ENCODE data around the gene MSRB3. TPM values are rescaled to one million over a fixed set of nuclear protein-coding genes. Genes with fewer than 3 reads are reported as not detected.

MSRB3 gene
- total and polyA plus RNA-seq, 2 donors (not counting 1 experiment from before 2014, with no cell fraction given) = not detected

GRCh38 chr12:65496617-65497016 is 218.1 kb downstream of the MSRB3 start:
- H3K4me2 ChIP-seq (replicated peaks; ENCODE audit: low read depth, low read length, poor library complexity, severe bottlenecking) = no peak overlapping the region
- 43% methylated on average over 2 of the region's 2 CpGs for WGBS (ENCODE audit: insufficient coverage)
- H3K9ac ChIP-seq (ENCODE audit: low read length) = no peak overlapping the region
- TF ChIP-seq CTCF (IDR thresholded peaks at IDR 0.05) (no peak), EZH2 (IDR thresholded peaks at IDR 0.05; ENCODE audit: borderline replicate concordance, insufficient read depth, low read depth, low read length, poor library complexity, severe bottlenecking) (no peak)
- ChIA-PET CTCF (no interaction called here), POLR2A (no interaction called here)
- no peaks in the 10 kb centered on the region for H3K9me3 ChIP-seq (ENCODE audit: control extremely low read depth in 1 of 3, control insufficient read depth in 2 of 3, insufficient read depth in 1 of 3, low read length in 2 of 3)
- ATAC-seq (ENCODE audit: low read depth) = no peak
- H4K20me1 ChIP-seq (ENCODE audit: control insufficient read depth, insufficient read depth, low read length, poor library complexity, severe bottlenecking) = no peaks in the 10 kb centered on the region
- H3K27ac ChIP-seq (ENCODE audit: low read length in 2 of 2) = no peak overlapping the region
- no peaks in the 10 kb centered on the region for H3K79me2 ChIP-seq (ENCODE audit: control insufficient read depth, insufficient read depth, low read length)
- H3K36me3 ChIP-seq (replicated peaks in 1 of 2; ENCODE audit: control extremely low read depth in 1 of 2, control insufficient read depth in 1 of 2, extremely low read depth in 1 of 2, insufficient read depth in 2 of 2, low read length in 1 of 2) = no peaks in the 10 kb centered on the region
- no peaks in the 10 kb centered on the region for H3K27me3 ChIP-seq (replicated peaks in 1 of 4; ENCODE audit: control extremely low read depth in 1 of 4, control insufficient read depth in 3 of 4, insufficient read depth in 4 of 4, low read length in 3 of 4)
- no peak overlapping the region for H3K4me3 ChIP-seq (ENCODE audit: control extremely low read depth in 1 of 5, extremely low read depth in 1 of 5, insufficient read depth in 1 of 5, low read depth in 2 of 5, low read length in 4 of 5)
- intact Hi-C loops (cut with micrococcal nuclease) = no loop called here
- H3K27ac Mint-ChIP-seq = no peak overlapping the region
- H3K9me3 Mint-ChIP-seq (ENCODE audit: insufficient read depth) = no peaks in the 10 kb centered on the region
- H2AFZ ChIP-seq (ENCODE audit: insufficient read depth, low read depth, low read length, poor library complexity, severe bottlenecking) = no peak overlapping the region
- no peak overlapping the region for H3K4me3 Mint-ChIP-seq
- H3K4me1 ChIP-seq (ENCODE audit: control insufficient read depth in 2 of 2, insufficient read depth in 2 of 2, low read length in 2 of 2) = no peaks in the 10 kb centered on the region
- H3K27me3 Mint-ChIP-seq = no peaks in the 10 kb centered on the region
- no peaks in the 10 kb centered on the region for H3K4me1 Mint-ChIP-seq
- no peak for DNase-seq

GRCh38 chr12:65497660-65498059 is 219.2 kb downstream of the MSRB3 start:
- Mint-ChIP-seq H3K4me3 (no peak overlapping the region), H3K27me3 (no peaks in the 10 kb centered on the region), H3K9me3 (ENCODE audit: insufficient read depth) (no peaks in the 10 kb centered on the region), H3K4me1 (no peaks in the 10 kb centered on the region), H3K27ac (no peak overlapping the region)
- H3K79me2 ChIP-seq (ENCODE audit: control insufficient read depth, insufficient read depth, low read length) = no peaks in the 10 kb centered on the region
- CTCF ChIA-PET = no interaction called here
- H3K9ac ChIP-seq (ENCODE audit: low read length) = no peak overlapping the region
- H3K27ac ChIP-seq (ENCODE audit: low read length in 2 of 2) = no peak overlapping the region
- POLR2A ChIA-PET = no interaction called here
- no peaks in the 10 kb centered on the region for H3K9me3 ChIP-seq (ENCODE audit: control extremely low read depth in 1 of 3, control insufficient read depth in 2 of 3, insufficient read depth in 1 of 3, low read length in 2 of 3)
- no peak overlapping the region for H3K4me3 ChIP-seq (ENCODE audit: control extremely low read depth in 1 of 5, extremely low read depth in 1 of 5, insufficient read depth in 1 of 5, low read depth in 2 of 5, low read length in 4 of 5)
- H2AFZ ChIP-seq (ENCODE audit: insufficient read depth, low read depth, low read length, poor library complexity, severe bottlenecking) = no peak overlapping the region
- DNase-seq = no peak
- no peak for ATAC-seq (ENCODE audit: low read depth)
- intact Hi-C loops (cut with micrococcal nuclease) = no loop called here
- H3K27me3 ChIP-seq (replicated peaks in 1 of 4; ENCODE audit: control extremely low read depth in 1 of 4, control insufficient read depth in 3 of 4, insufficient read depth in 4 of 4, low read length in 3 of 4) = no peaks in the 10 kb centered on the region
- no peaks in the 10 kb centered on the region for H3K36me3 ChIP-seq (replicated peaks in 1 of 2; ENCODE audit: control extremely low read depth in 1 of 2, control insufficient read depth in 1 of 2, extremely low read depth in 1 of 2, insufficient read depth in 2 of 2, low read length in 1 of 2)
- no peak for TF ChIP-seq CTCF (IDR thresholded peaks at IDR 0.05)
- no peak for TF ChIP-seq EZH2 (IDR thresholded peaks at IDR 0.05; ENCODE audit: borderline replicate concordance, insufficient read depth, low read depth, low read length, poor library complexity, severe bottlenecking)
- H4K20me1 ChIP-seq (ENCODE audit: control insufficient read depth, insufficient read depth, low read length, poor library complexity, severe bottlenecking) = no peaks in the 10 kb centered on the region
- H3K4me2 ChIP-seq (replicated peaks; ENCODE audit: low read depth, low read length, poor library complexity, severe bottlenecking) = no peak overlapping the region
- 90% methylated on average over 2 of the region's 4 CpGs for WGBS (ENCODE audit: insufficient coverage)
- H3K4me1 ChIP-seq (ENCODE audit: control insufficient read depth in 2 of 2, insufficient read depth in 2 of 2, low read length in 2 of 2) = no peaks in the 10 kb centered on the region

Measured in B cell (primary cell).